ENCODE measurements around the gene MCOLN3.
"Not testable (repeated sequence)": the region's sequence is repeated elsewhere in the genome, so short reads cannot be mapped to it uniquely, and the experiment has no call there.

Gene MCOLN3

DNA sequence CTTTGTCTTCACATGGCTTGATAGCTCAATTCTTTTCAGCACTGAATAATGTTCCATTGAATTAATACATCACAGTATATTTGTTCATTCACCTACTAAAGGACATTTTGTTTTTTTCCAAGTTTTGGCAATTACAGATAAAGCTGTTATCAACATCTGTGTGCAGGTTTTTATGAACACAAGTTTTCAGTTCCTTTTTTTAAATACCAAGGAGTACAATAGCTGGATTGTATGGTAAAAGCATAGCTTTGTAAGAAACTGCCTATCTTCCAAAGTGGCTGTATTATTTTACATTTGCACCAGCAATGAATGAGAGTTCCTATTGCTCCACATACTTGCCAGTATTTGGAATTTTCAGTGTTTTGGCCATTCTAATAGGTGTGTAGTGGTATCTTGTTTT, 46.6 kb downstream of the MCOLN3 start:
- TF ChIP-seq POLR2A (IDR thresholded peaks at IDR 0.05; ENCODE audit: low read depth, low read length) (no peak), TAF1 (IDR thresholded peaks at IDR 0.05; ENCODE audit: borderline replicate concordance, low read depth, low read length) (no peak), POLR2AphosphoS5 (IDR thresholded peaks at IDR 0.05; ENCODE audit: low read depth, low read length) (no peak)
- DNase-seq (ENCODE audit: insufficient read length): no peak
- peak; percentile 63 for FAIRE-seq

DNA sequence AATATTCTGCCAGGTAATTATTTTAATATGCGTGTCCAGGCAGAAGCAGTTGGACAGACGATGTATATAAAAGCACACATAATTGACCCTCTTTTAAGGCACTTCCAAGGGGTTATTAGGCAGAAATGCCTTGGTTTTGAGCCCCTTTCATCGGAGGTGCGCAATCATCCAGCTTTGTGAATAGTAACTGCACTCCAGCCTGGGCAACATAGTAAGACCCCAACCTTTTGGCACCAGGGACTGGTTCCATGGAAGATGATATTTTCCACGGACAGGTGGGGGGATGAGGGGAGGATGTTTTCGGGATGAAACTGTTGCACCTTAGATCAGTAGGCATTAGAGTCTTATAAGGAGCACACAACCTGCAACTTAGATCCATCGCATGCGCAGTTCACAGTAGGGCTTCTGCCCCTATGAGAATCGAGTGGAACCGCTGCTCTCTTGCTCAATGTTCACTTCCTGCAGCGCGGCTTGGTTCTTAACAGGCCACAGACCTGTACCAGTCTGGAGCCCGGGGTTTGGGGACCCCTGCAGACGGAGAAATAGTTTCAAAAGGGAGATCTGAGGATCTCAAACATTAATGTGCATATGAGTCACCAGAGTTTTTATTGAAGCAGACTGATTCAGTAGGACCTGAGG, 49.5 kb downstream of the MCOLN3 start:
- DNase-seq (ENCODE audit: insufficient read length) (peak; percentile 4), FAIRE-seq (peak; percentile 90)
- peak; percentile 35; the same call in 1 of the 2 replicates for TF ChIP-seq POLR2A (IDR thresholded peaks at IDR 0.05; ENCODE audit: low read depth, low read length)
- no peak for TF ChIP-seq POLR2AphosphoS5 (IDR thresholded peaks at IDR 0.05; ENCODE audit: low read depth, low read length)

DNA sequence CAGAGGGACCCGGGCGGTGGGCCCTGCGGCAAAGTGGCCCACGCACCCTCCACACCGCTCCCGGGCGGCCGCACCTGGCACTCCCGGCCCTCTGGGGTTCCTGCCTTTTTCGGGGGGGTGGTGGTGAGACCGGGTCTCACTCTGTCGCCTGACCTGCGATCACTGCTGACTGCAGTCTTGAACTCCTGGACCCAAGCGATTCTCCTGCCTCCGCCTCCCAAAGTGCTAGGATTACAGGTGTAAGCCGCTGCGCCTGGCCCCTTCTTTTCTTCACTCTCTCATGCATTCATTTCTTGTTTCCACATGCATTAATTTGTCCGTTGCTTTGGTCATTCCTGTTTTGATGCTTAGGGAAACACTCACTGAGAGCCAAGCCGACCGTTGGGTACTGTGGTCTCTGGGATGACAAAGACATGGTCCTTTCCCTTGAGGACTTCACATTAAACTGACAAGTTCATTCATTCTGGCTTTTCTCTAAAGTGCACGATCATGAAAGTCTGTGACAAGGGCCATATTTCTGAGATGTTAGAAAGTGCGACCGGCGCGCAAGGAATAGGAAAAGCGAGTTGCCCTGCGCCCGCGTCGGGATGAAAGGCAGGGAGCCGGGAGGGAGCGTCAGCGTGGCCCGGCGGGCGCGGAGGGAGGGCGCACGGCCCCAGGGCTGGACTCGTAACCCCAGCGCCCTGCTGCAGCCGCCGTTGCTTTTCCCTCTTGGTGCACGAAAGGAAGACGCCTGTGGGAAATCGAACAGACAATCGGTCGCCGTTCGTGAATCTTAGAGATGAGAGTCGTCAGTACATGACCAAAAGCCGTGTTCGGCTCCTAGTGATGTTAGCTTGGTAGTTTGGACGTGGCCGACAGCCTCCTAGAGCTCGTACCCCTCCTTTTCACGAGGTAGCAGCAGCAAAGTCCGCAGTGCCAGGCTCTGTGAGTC, 50.4 kb downstream of the MCOLN3 start:
- TF ChIP-seq POLR2A (IDR thresholded peaks at IDR 0.05; ENCODE audit: low read depth, low read length) (no peak; the same call in 1 of the 2 replicates), POLR2AphosphoS5 (IDR thresholded peaks at IDR 0.05; ENCODE audit: low read depth, low read length) (no peak; the same call in 1 of the 2 replicates), TAF1 (IDR thresholded peaks at IDR 0.05; ENCODE audit: borderline replicate concordance, low read depth, low read length) (no peak)
- peak; percentile 87 for FAIRE-seq
- peak; percentile 18 for DNase-seq (ENCODE audit: insufficient read length)

DNA sequence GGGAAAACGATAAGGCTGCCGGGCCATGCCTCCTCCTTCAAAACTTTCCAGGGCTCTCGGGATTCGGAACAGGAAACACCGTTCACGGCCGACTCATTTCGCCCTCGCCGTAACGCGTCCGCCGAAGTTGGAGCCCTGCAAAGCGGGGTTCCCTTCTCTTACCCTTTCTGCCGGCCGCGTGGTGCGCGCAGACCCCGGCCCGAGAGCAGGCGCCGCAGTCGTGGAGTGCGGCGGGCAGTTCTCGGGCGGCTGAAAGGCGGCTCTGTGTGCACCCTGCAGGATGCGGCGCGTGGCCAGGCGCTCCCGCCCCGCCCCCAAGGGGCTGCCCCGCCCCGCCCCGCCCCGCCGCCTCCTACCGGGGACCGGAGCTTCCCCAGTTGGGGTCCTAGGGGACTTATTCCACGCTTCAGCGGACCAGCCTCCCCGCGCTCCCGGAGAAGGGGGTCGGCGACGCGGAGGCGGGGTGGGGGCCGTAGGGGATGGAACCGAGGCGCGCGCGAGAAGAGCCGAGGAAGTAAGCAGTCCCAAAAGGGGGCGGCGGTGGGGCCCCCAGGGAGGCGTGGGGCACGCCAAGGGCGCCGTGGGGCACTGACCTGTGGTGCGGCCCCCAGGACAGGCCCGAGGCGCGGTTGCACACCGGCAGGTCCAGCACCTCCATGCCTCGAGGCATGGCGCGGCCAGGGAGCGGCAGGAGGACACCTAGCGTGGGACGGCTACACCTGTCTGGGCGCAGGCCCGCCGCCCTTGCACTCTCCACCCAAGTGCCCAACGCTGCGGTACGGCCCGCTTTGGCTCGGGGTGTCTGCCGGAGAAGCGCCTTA, 51.2 kb downstream of the MCOLN3 start, which contains the start of gene MCOLN2:
TSS of gene MCOLN2 (minus strand) at position 268 of the 821 bp plus-strand sequence. CDS start at position 27, 241 bp downstream.
- FAIRE-seq (no peak), DNase-seq (ENCODE audit: insufficient read length) (peak; percentile 57)
- TF ChIP-seq TAF1 (IDR thresholded peaks at IDR 0.05; ENCODE audit: borderline replicate concordance, low read depth, low read length) (peak; percentile 81), POLR2AphosphoS5 (IDR thresholded peaks at IDR 0.05; ENCODE audit: low read depth, low read length) (no peak; the same call in none of the 2 replicates), POLR2A (IDR thresholded peaks at IDR 0.05; ENCODE audit: low read depth, low read length) (peak; percentile 75; the same call in 1 of the 2 replicates)

DNA sequence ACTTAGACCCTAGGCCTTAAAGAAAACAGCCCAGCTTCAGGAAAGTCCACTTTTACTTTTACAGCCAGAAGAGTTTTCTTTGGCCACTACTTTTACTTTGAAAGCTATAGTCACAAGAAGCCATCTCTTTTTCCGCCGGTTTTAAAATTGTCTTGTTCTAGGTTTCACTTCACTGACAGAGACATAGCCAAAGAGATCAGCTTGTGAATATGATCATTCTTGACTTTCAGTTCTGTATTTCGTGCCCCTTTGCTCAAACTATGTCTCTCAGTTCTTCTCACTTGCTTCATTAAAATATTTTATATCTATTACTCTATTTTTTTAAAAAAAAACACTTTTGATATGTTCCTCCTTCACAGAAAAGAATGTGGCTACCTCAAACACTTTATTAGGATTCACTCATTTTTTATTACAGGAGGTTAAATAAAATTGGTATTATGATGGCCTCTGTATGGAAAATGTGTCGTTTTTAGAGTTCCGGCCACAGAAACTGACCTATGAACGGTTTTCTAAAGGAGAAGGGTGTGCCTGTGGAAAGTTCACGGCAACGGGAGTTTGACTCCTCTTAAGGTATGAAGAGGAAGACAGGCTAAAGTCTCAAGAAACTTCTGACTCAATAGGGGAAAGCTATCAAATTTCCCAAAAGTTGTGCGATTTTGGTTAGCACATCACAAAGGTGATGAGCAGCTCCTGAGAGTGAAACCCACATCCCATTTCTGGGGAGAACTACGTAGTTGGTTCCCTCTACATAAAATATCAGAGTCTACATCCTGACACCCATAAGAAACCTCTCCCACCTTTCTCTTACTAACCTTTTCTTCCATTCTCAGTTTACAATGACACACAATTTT, 52.6 kb downstream of the MCOLN3 start:
- FAIRE-seq (peak; percentile 94), DNase-seq (ENCODE audit: insufficient read length) (peak; percentile 21)
- peak; percentile 41; the same call in 1 of the 2 replicates for TF ChIP-seq TAF1 (IDR thresholded peaks at IDR 0.05; ENCODE audit: borderline replicate concordance, low read depth, low read length)
- TF ChIP-seq POLR2A (IDR thresholded peaks at IDR 0.05; ENCODE audit: low read depth, low read length): peak; percentile 53; the same call in 1 of the 2 replicates
- no peak; the same call in none of the 2 replicates for TF ChIP-seq POLR2AphosphoS5 (IDR thresholded peaks at IDR 0.05; ENCODE audit: low read depth, low read length)

DNA sequence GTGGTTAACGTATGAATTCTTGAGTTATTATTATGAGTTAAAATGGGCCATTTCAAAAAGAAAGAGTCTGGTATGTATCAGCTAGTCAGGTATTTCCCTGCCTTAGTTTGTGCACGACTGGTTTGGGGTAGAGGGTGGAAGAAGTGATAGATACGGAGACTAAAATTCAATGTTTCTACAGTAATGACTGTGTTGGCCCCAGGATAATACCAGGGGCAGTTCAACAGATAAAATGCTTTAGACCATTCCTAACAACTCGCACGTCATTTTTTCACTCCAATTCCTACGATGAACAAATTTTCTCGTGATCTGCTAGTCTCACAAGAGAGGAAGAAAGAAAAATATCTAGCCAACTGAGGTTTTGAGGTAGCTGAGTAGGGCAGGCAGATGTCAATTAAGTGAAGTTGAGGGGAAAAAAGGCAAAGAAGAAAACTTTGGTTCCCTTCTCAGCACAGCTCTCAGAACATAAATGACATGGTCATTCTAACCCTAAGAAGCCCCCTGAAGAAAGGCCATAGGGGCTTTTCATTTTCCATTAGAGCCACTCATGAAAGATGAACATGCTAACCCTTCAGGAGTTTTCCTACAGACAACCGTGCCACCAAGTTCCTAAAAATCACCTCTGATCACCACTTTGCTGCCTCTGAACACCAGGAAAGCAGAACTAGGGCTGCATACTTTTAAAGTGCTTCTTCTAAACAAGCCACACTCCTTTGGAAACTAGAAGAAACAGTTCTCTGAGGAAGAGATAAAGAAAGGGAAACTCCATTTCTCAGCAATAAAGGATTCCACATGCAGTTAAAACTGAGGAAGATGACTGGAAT, 57.0 kb downstream of the MCOLN3 start:
- no peak for TF ChIP-seq POLR2AphosphoS5 (IDR thresholded peaks at IDR 0.05; ENCODE audit: low read depth, low read length)
- peak; percentile 53; the same call in 1 of the 2 replicates for TF ChIP-seq POLR2A (IDR thresholded peaks at IDR 0.05; ENCODE audit: low read depth, low read length)
- DNase-seq (ENCODE audit: insufficient read length) (peak; percentile 15), FAIRE-seq (peak; percentile 86)

DNA sequence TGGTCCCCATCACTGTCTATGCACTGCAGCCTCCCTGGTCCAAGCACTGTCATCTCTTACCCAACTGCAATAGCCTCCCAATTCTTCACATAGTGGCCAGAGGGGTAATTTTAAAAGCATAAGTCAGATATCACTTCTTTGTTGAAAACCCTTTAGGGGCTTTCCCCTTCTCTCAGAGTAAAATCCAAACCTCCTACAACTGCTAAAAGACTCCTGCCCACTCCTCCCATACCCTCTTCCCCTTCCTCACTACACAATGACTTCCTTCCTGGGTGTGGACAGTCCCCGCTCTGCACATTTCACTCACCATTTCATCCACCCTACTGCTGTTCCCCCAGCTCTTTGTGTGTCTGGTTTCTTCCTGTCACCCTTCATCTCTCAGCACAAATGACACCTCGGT, 59.7 kb downstream of the MCOLN3 start:
- TF ChIP-seq TAF1 (IDR thresholded peaks at IDR 0.05; ENCODE audit: borderline replicate concordance, low read depth, low read length) (no peak), POLR2A (IDR thresholded peaks at IDR 0.05; ENCODE audit: low read depth, low read length) (peak; percentile 50)
- DNase-seq (ENCODE audit: insufficient read length) (peak; percentile 31), FAIRE-seq (peak; percentile 98)

DNA sequence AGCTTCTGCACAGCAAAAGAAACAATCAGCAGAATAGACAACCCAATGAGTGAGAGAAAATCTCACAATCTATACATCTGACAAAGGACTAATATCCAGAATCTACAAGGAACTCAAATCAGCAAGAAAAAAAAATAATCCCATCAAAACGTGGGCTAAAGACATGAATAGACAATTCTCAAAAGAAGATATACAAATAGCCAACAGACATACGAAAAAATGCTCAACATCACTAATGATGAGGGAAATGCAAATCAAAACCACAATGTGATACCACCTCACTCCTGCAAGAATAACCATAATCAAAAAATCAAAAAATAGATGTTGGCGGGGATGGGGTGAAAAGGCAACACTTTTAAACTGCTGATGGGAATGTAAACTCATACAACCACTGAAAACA, 61.7 kb downstream of the MCOLN3 start:
- not testable (repeated sequence) for DNase-seq (ENCODE audit: insufficient read length)
- FAIRE-seq: peak; percentile 72

DNA sequence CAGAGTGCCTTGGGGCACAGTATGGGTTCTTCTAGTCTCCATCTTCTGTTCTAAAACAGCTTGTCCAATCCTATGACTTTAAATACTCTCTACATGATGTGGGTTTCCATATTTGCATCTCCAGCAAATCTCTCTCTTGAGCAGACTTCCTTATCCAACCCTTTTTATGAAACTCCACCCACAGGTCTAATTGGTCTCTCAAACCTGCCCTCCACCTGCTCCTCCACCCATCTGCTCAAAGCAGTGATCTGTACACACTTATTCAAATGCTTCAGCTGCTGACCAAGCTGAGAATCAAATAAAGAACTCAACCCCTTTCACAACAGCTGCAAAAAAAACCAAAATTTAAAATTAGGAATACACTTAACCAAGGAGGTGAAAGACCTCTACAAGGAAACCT, 62.9 kb downstream of the MCOLN3 start:
- peak; percentile 44 for FAIRE-seq
- TF ChIP-seq POLR2A (IDR thresholded peaks at IDR 0.05; ENCODE audit: low read depth, low read length) (no peak), TAF1 (IDR thresholded peaks at IDR 0.05; ENCODE audit: borderline replicate concordance, low read depth, low read length) (no peak), POLR2AphosphoS5 (IDR thresholded peaks at IDR 0.05; ENCODE audit: low read depth, low read length) (no peak)

DNA sequence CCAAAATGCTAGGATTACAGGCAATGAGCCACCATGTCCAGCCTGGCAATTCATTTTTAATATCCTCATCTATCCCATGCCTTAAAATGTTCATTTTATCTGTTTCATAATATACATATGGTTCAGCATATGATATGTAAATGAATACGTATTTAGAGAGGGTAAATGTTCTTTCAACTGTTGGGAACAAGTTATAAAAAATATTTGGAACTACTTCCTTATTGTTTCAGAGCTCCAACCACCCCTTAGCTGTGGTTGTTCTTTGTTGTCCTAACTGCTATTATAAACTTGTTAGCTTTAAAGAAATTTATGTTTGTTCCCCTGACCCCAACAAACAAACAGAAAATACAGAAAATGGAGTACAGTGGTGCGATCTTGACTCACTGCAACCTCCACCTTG, 65.9 kb downstream of the MCOLN3 start:
- FAIRE-seq (no peak), DNase-seq (ENCODE audit: insufficient read length) (no peak)
- TF ChIP-seq POLR2AphosphoS5 (IDR thresholded peaks at IDR 0.05; ENCODE audit: low read depth, low read length) (no peak), TAF1 (IDR thresholded peaks at IDR 0.05; ENCODE audit: borderline replicate concordance, low read depth, low read length) (no peak), POLR2A (IDR thresholded peaks at IDR 0.05; ENCODE audit: low read depth, low read length) (no peak)

More for the DNA sequence above, 62.9 kb downstream of the MCOLN3 start:
- no peak for DNase-seq (ENCODE audit: insufficient read length)
